Mesenchymal stem cell (in vitro differentiated cells and primary cell): Measurements from ENCODE around the gene STX18.
A peak's percentile ranks its signal among the peaks of the same experiment; 100 is the strongest.
"Not testable (repeated sequence)": the region's sequence is repeated elsewhere in the genome, so short reads cannot be mapped to it uniquely, and the experiment has no call there.

ENCODE experiments used
- DNase-seq: peaks from one replicate; pipeline ENCODE4 v3.0.0-alpha.2; 2013
- H2AFZ ChIP-seq: one replicate; pipeline ENCODE4 v1.6.1; 2013; ENCODE audit warnings: low read depth, mild to moderate bottlenecking, control low read depth, inconsistent platforms, low read length, moderate library complexity
- H2AK5ac ChIP-seq: 2 replicates; pipeline ENCODE4 v1.6.1; 2013; ENCODE audit warnings: low read length, moderate library complexity, mild to moderate bottlenecking, inconsistent platforms; ENCODE audit not compliant: severe bottlenecking
- H2BK120ac ChIP-seq: one replicate; pipeline ENCODE4 v1.6.1; 2013; ENCODE audit warnings: low read depth, mild to moderate bottlenecking, inconsistent platforms, low read length, moderate library complexity
- H2BK12ac ChIP-seq, 2 experiments: one replicate each; pipeline ENCODE4 v1.6.1; 2013; ENCODE audit warnings: inconsistent platforms in 2 of 2, low read length in 2 of 2, mild to moderate bottlenecking in 2 of 2, moderate library complexity in 2 of 2, control low read depth in 1 of 2
- H2BK15ac ChIP-seq: one replicate; pipeline ENCODE4 v1.6.1; 2013; ENCODE audit warnings: mild to moderate bottlenecking, low read depth, inconsistent platforms; ENCODE audit not compliant: poor library complexity, severe bottlenecking
- H2BK5ac ChIP-seq: 2 replicates; pipeline ENCODE4 v1.6.1; 2013; ENCODE audit warnings: low read depth, mild to moderate bottlenecking, low read length, control low read depth, inconsistent platforms; ENCODE audit not compliant: poor library complexity, severe bottlenecking
- H3K14ac ChIP-seq, 2 experiments: one replicate each; pipeline ENCODE4 v1.6.1; 2013; ENCODE audit warnings: inconsistent platforms in 2 of 2, low read length in 2 of 2, control low read depth in 1 of 2, mild to moderate bottlenecking in 1 of 2, moderate library complexity in 1 of 2
- H3K18ac ChIP-seq, 2 experiments: one replicate each; pipeline ENCODE4 v1.6.1; 2013; ENCODE audit warnings: inconsistent platforms in 2 of 2, low read length in 2 of 2, control low read depth in 1 of 2, low read depth in 1 of 2, mild to moderate bottlenecking in 1 of 2
- H3K23ac ChIP-seq, 2 experiments: one replicate each; pipeline ENCODE4 v1.6.1; 2013; ENCODE audit warnings: inconsistent platforms in 2 of 2, low read length in 2 of 2, mild to moderate bottlenecking in 2 of 2, moderate library complexity in 2 of 2, control low read depth in 1 of 2
- H3K27ac ChIP-seq: 2 replicates; pipeline ENCODE4 v1.5.1; 2013; ENCODE audit warnings: mild to moderate bottlenecking, moderate library complexity, low read length, control low read depth, inconsistent platforms; ENCODE audit not compliant: poor library complexity, severe bottlenecking
- H3K27me3 ChIP-seq, 2 experiments: 2 replicates each; pipeline versions ENCODE4 v1.6.1 to v1.7.0; 2013; ENCODE audit warnings: low read length in 2 of 2, mild to moderate bottlenecking in 2 of 2, moderate library complexity in 2 of 2, control low read depth in 1 of 2, inconsistent platforms in 1 of 2; ENCODE audit not compliant: control insufficient read depth in 1 of 2, insufficient read depth in 1 of 2
- H3K36me3 ChIP-seq, 2 experiments: 2 replicates each; pipeline versions ENCODE4 v1.6.1 to v1.7.0; 2013; ENCODE audit warnings: low read length in 2 of 2, control low read depth in 1 of 2, inconsistent platforms in 1 of 2, low read depth in 1 of 2, mild to moderate bottlenecking in 1 of 2; ENCODE audit not compliant: insufficient read depth in 2 of 2, control insufficient read depth in 1 of 2
- H3K4ac ChIP-seq, 2 experiments: one replicate each; pipeline ENCODE4 v1.6.1; 2013; ENCODE audit warnings: inconsistent platforms in 2 of 2, low read length in 2 of 2, mild to moderate bottlenecking in 2 of 2, moderate library complexity in 2 of 2, control low read depth in 1 of 2, low read depth in 1 of 2
- H3K4me1 ChIP-seq: 2 replicates; pipeline ENCODE4 v1.6.1; 2013; ENCODE audit warnings: low read depth, low read length, control low read depth; ENCODE audit not compliant: control insufficient read depth, insufficient read depth
- H3K4me2 ChIP-seq: 2 replicates; pipeline ENCODE4 v1.6.1; 2013; ENCODE audit warnings: low read length, mild to moderate bottlenecking, inconsistent platforms; ENCODE audit not compliant: poor library complexity, severe bottlenecking
- H3K4me3 ChIP-seq, 2 experiments: 2 replicates each; pipeline versions ENCODE4 v1.5.1 to v1.7.0; 2013; ENCODE audit warnings: low read length in 2 of 2, mild to moderate bottlenecking in 2 of 2, control low read depth in 1 of 2, low read depth in 1 of 2; ENCODE audit not compliant: insufficient read depth in 1 of 2
- H3K79me1 ChIP-seq: replicated peaks from 2 replicates; pipeline ENCODE4 v1.6.1; 2013; ENCODE audit warnings: mild to moderate bottlenecking, control low read depth, low read length, inconsistent platforms; ENCODE audit not compliant: poor library complexity, severe bottlenecking
- H3K9ac ChIP-seq: 2 replicates; pipeline ENCODE4 v1.7.0; 2013; ENCODE audit warnings: mild to moderate bottlenecking, low read length, moderate library complexity
- H3K9me3 ChIP-seq: 2 replicates; pipeline ENCODE4 v1.7.0; 2013; ENCODE audit warnings: mild to moderate bottlenecking, low read length; ENCODE audit not compliant: control insufficient read depth
- H4K8ac ChIP-seq: one replicate; pipeline ENCODE4 v1.6.1; 2013; ENCODE audit warnings: inconsistent platforms, mild to moderate bottlenecking, low read length, moderate library complexity
- H4K91ac ChIP-seq: one replicate; pipeline ENCODE4 v1.6.1; 2013; ENCODE audit warnings: mild to moderate bottlenecking, low read length, inconsistent platforms
- WGBS: methylation state at CpG from one replicate; pipeline ENCODE4 v1.1.7; 2013; ENCODE audit warnings: mixed read lengths; 5-methylcytosine and 5-hydroxymethylcytosine counted together

STX18 gene

GRCh38 chr4:4507923-4508322 is 33.9 kb downstream of the STX18 start:
- Histone ChIP-seq H3K18ac (no peak overlapping the region), H3K9ac (no peak overlapping the region), H3K27me3 (no peaks in the 10 kb centered on the region), H4K8ac (no peak overlapping the region), H2BK12ac (no peak overlapping the region), H3K4ac (no peak overlapping the region), H3K36me3 (peaks cover 0 to 9% of the 10 kb centered on the region in 2 experiments), H2AK5ac (no peak overlapping the region), H2BK120ac (no peak overlapping the region), H3K4me1 (no peaks in the 10 kb centered on the region), H2AFZ (no peak overlapping the region), H3K9me3 (no peaks in the 10 kb centered on the region), H3K23ac (no peak overlapping the region), H4K91ac (no peak overlapping the region), H2BK5ac (no peak overlapping the region), H3K14ac (no peak overlapping the region), H3K79me1 (peaks cover 28% of the 10 kb centered on the region), H3K4me2 (no peak overlapping the region), H3K27ac (no peak overlapping the region), H3K4me3 (no peak overlapping the region), H2BK15ac (no peak overlapping the region)
- WGBS, result 100% methylated on average over 1 of the region's 4 CpGs
- no peak for DNase-seq

GRCh38 chr4:4507403-4507802 is 34.4 kb downstream of the STX18 start:
- peaks cover 28% of the 10 kb centered on the region for H3K79me1 ChIP-seq

GRCh38 chr4:4506961-4507360 is 34.9 kb downstream of the STX18 start:
- no peak overlapping the region for H2BK5ac ChIP-seq
- peaks cover 0 to 9% of the 10 kb centered on the region in 2 experiments for H3K36me3 ChIP-seq
- no peak overlapping the region for H3K4ac ChIP-seq
- no peak overlapping the region for H4K8ac ChIP-seq
- no peak overlapping the region for H3K4me2 ChIP-seq
- H3K18ac ChIP-seq, result no peak overlapping the region
- WGBS, result 88% methylated on average over 5 of the region's 5 CpGs
- no peak overlapping the region for H3K4me3 ChIP-seq
- H3K4me1 ChIP-seq, result no peaks in the 10 kb centered on the region
- H2BK15ac ChIP-seq, result no peak overlapping the region
- peaks cover 26% of the 10 kb centered on the region for H3K79me1 ChIP-seq
- no peak overlapping the region for H4K91ac ChIP-seq
- no peak overlapping the region for H2AK5ac ChIP-seq
- H3K23ac ChIP-seq, result no peak overlapping the region
- H3K27ac ChIP-seq, result no peak overlapping the region
- no peaks in the 10 kb centered on the region for H3K27me3 ChIP-seq
- H2BK12ac ChIP-seq, result no peak overlapping the region
- H3K9ac ChIP-seq, result no peak overlapping the region
- no peaks in the 10 kb centered on the region for H3K9me3 ChIP-seq
- H3K14ac ChIP-seq, result no peak overlapping the region
- no peak overlapping the region for H2AFZ ChIP-seq
- H2BK120ac ChIP-seq, result no peak overlapping the region
- DNase-seq, result no peak

More at GRCh38 chr4:4507403-4507802, 34.4 kb downstream of the STX18 start:
- H2BK12ac ChIP-seq, result no peak overlapping the region
- H2AFZ ChIP-seq, result no peak overlapping the region
- DNase-seq, result no peak
- peaks cover 0 to 9% of the 10 kb centered on the region in 2 experiments for H3K36me3 ChIP-seq
- H3K14ac ChIP-seq, result no peak overlapping the region
- H4K8ac ChIP-seq, result no peak overlapping the region
- 96% methylated on average over 13 of the region's 14 CpGs for WGBS
- H2BK15ac ChIP-seq, result no peak overlapping the region
- no peak overlapping the region for H3K27ac ChIP-seq
- H2BK120ac ChIP-seq, result peak overlapping the region; percentile 15
- H3K4ac ChIP-seq, result peak overlapping the region in 1 of 2 experiments; percentile 15
- H3K9ac ChIP-seq, result no peak overlapping the region
- H4K91ac ChIP-seq, result no peak overlapping the region
- H2AK5ac ChIP-seq, result no peak overlapping the region
- H3K18ac ChIP-seq, result no peak overlapping the region
- H3K4me3 ChIP-seq, result no peak overlapping the region
- H3K9me3 ChIP-seq, result no peaks in the 10 kb centered on the region
- H3K27me3 ChIP-seq, result no peaks in the 10 kb centered on the region
- H3K4me1 ChIP-seq, result no peaks in the 10 kb centered on the region
- no peak overlapping the region for H3K23ac ChIP-seq
- H3K4me2 ChIP-seq, result no peak overlapping the region
- no peak overlapping the region for H2BK5ac ChIP-seq

GRCh38 chr4:4505211-4505610 is 36.6 kb downstream of the STX18 start:
- not testable (repeated sequence) for H3K23ac ChIP-seq, H4K91ac ChIP-seq, H3K27ac ChIP-seq, H2BK5ac ChIP-seq, H3K4me3 ChIP-seq, H2BK120ac ChIP-seq, H3K9me3 ChIP-seq, H4K8ac ChIP-seq, H3K4ac ChIP-seq, H3K18ac ChIP-seq, H2BK12ac ChIP-seq, H3K36me3 ChIP-seq, H3K9ac ChIP-seq, H2AFZ ChIP-seq, H3K4me1 ChIP-seq, DNase-seq, H3K14ac ChIP-seq, H2BK15ac ChIP-seq, H3K27me3 ChIP-seq, H3K4me2 ChIP-seq, H2AK5ac ChIP-seq
- WGBS, result 98% methylated on average over 9 of the region's 9 CpGs
- peaks cover 25% of the 10 kb centered on the region for H3K79me1 ChIP-seq
